ENCODE measurements around the gene PAX1.

Gene PAX1

DNA sequence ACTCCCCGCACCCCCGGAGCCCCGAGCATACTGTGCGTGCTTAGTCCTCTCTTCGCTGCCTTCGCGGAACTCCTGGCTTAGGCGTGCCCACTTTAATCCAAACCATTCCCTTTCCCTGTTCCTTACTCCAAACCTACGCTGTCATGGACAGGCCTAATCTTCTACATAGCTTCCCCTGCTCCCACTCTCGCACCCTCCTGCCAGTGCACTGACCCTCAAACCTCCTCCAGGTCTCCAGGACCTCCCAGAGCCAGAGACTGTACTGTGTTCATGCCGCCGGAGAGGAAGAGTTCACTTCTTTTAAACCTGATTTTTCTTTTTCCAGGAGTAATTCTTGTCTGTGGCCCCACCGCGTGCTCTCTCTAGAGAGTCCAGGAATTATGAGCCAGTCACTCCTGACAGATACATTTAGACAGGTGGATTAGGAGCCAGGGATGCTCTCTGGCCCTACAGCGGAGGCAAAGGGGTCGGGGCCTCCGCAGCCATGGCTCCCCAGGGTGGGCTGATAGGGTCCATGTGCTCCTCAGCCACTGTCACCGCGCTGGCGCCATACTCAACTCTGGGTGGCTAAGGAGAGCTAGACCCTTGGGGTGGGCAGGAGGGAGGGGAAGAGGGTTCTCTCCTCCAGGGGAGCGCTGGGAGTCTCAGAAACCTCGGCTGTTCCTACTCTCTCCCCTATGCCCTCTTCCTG, 1.6 kb upstream of the PAX1 start:
- DNase-seq: no peak

DNA sequence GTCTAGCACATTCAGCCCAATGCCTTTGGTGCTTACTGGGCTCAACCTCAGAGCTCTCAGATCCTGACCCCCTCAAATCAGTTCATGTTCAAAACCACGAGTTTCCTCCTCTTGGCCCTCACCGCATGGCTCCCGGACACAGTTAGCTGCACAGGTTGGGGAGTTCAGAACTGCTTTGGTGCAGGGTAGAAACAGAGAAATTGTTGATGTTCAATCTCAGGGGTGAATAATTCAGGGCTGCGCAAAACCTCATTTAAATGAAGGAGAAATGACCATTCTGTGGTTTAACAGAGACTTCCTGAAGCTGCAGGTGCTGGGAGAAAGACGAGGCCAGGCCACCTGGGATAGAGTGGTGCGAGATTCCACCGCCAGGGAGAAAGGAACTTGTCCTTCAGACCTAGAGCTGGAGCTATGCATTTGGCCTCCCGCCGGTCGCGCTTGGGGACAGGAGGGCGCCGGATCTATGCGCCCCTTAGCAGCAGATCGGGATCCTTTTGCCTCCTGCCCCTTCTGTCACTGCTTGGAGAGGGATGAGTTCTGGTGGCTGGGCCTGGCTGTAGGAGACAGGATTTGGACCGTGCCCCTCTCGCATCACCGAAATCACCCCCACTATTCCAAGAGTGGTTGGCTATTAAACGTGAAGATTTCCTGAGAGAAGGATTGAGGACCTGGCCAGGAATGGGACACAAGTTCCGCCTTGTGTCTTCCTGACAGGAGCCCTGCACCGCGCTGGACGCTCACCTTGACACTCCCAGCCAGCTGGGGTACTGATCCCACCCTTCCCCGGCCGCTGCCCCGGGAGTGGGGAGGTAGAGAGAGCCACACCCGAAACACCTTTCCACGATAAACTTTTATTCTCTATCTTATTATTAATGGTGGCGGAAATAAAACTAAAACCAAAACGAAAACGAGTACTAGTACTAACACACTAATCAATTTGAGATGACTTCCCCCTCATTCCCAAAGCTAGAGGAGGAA, 767 bp upstream of the PAX1 start:
- DNase-seq: no peak

DNA sequence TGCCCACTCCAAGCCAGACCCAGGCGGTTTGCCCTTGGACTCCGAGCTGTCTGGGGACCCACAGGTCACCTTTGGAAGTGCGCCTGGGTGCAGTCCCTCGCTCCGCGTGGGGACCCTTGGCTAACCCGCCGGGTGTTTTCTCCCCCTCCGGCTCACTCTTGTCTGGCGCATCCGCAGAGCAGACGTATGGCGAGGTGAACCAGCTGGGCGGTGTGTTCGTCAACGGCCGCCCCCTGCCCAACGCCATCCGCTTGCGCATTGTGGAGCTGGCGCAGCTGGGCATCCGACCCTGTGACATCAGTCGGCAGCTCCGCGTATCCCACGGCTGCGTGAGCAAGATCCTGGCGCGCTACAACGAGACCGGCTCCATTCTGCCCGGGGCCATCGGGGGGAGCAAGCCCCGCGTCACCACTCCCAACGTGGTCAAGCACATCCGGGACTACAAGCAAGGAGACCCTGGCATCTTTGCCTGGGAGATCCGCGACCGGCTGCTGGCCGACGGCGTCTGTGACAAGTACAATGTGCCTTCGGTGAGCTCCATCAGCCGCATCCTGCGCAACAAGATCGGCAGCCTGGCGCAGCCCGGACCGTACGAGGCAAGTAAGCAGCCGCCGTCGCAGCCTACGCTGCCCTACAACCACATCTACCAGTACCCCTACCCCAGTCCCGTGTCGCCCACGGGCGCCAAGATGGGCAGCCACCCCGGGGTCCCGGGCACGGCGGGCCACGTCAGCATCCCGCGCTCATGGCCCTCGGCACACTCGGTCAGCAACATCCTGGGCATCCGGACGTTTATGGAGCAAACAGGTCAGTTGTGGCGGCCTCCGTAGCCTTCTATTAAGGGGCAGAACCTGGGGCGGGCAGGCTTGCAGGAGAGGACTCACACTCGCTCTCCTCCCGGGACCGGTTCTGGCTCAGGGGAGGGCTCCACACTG, 1.1 kb downstream of the PAX1 start:
- no peak for DNase-seq

DNA sequence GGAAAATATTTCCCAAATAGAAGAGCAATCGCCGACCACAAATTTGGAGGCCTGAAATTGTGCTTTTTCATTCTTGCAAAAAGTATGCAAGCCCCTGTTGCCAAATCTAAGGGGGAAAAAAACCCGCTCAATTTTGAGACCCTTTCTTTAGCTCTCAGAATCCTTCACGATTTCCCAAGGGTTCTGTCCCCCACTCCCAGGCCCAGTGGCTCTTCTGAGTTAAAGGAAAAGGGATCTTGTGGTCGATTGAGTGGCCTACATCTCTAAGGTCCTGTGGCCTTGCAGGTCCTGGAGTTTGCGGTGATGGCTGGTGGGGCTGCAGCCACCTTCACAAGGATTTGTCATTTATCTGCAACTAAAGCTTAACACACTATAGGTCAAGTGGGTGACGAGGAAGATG, 1.8 kb downstream of the PAX1 start:
- DNase-seq: no peak

DNA sequence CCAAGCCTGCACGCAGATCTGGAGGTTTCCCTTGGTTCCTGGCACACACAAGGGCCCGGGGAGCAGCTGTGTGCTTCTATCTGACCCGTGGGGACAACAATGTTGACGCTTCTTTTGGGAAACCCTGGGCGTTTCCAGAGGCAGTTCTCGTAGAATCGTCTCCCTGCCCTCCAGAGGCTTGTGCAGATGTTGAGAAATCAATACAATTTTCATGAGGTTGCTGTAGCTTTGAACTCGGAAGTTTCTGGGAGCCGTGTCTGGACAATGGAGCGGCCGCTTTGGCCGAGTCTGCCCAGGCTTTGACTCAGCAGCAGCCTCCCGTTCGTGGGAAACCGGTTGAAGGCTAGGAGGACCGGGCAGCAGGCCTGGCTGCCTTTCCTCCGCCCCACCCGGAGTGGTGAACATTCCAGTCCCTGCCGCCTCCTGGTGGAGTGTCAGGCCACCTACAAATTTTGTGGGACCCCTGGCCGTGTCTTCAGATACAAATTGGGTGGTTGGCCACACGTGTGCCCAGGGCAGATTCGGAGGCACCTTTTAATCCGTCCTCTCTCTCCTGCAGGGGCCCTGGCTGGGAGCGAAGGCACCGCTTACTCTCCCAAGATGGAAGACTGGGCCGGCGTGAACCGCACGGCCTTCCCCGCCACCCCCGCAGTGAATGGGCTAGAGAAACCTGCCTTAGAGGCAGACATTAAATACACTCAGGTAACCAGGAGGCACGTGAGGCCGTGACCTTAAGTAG, 2.7 kb downstream of the PAX1 start:
- no peak for DNase-seq

DNA sequence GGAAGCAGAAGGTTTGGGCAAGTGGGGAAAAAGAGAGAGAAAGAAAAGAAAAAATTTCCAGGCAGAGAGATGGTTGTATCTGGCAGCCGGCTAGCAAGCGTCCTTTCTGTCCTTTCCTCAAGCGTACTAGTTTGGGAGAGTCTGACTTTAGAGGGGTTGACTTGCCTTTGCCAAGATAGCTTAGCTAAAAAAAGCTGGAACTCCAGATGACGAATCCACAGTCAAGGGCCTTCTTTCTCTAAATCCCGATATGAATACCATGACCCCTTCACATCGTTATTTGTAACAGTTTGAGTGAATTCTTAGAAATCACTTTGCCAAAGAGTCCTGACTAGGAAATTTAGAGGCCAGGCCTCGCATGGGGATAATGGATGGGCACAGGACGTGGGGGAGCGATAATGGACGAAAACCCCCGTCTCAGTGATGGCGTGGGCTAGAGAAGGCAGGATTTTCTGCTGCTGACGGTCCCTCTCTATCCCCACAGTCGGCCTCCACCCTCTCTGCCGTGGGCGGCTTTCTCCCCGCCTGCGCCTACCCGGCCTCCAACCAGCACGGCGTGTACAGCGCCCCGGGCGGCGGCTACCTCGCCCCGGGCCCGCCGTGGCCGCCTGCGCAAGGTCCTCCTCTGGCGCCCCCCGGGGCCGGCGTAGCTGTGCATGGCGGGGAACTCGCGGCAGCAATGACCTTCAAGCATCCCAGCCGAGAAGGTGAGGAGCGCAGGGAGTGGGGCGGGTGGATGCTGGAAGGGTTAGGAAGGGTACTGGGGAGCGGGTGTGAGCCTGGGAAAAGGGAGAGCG, 3.5 kb downstream of the PAX1 start:
- no peak for DNase-seq

DNA sequence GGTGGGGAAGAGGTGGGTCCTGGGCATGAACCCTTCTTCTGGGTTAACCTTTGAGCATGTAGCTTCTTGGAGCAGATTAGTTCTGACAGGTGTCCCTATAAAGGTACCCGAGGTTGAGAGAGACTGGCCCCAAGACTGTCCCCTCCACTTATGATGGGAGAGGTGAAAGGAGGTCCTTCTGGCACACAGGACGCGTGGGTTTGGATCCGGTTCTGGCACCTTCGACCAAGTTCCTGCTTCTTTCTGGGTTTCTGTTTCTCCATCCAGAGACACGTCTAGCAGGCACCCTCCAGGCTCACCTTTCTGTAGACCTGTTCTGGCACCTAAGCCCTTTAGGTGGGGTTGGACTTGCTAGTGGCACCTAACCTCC, 4.1 kb downstream of the PAX1 start:
- DNase-seq: no peak

DNA sequence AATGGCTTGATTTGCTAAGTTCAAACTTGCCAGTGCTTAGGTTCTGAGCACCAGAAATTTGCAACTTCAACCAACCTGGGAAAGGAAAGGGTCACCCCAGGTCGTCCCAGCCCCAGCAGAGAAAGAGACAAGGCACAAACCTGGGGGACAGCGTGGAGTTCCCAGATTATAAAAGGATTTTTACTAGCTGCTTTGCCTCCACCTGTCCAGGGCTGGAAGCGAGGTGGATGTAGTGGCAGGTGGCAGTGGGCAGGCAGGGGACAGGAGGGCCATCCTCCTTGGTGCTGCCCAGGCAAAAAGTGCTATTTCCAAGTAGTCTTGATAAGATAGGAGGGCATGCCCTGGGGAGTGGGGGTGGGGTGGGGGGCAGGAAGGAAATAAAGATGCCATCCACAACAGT, 4.9 kb downstream of the PAX1 start:
- DNase-seq: no peak

DNA sequence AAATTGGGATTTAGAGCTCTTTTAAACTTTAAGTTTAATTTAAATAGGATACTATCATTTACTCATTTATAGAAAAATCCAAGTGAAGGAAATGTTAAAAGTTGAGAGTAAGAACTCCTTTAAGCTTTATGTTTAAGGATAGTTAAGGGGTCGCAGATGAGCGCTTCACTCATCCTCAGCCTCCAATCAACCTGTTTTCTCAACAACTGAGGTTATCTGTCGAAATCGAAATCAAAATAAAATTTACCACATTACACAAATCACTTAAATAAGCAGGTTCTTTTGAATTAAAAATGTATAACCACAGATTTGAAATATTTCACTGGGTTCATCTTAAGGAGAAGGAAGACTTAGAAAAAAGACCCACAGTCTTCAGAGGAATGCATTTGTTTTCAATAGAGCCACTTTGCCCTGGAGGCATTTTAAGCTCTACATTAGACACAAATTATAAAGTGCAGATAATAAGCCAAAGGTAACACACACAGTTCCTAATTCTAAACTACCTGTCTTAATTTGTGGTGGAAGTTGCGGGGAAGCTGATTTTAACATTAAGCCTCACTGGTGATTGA, 5.5 kb downstream of the PAX1 start:
- no peak for DNase-seq

DNA sequence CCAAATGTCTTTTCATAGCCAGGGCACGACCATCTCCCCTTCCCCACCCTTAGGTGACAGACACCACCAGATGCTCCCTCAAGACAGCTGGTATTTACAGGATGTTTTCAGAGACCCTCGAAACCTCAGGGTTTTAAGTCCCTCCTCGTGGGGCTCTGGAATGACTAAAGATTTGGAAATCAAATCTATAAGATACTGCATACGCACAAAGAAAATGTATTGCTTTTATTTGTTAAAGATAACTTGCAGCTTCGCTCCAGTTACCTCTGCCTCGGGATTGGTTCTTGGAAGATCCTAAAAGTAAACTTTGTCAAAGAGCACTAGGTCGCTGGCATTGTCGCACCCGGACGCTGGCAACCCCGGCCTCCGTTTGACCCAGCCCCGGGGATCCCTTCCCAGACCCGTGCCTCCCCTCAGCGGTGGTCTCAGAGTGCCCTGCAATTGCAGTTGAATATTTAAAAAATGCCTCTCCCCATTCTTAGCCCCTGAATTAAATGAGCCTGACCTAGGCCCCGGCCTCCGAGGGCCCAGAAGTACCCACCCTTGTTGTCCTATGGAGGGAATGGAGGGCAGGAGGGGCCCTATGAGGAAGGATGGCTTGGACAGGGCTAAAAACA, 7.1 kb downstream of the PAX1 start:
- DNase-seq: no peak

DNA sequence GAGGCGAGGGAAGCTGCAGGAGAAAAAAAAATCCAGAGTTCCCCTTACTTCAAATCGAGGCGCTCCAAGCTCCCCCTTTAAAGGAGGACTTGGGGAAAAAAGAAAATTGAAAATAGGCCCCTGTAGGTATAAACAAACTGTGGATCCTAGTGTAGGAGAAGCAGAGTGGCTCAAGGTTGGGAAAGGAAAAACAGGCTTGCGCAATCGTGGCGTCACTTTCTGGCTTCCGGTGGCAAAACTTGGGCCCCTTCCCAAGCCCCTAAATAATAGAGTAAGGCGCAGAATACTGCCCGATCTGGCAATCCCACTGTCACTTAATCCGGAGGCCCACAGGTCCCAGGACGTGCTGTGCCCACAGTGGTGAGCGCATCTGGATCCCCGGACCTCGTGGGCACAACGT, 8.0 kb downstream of the PAX1 start:
- DNase-seq: no peak

DNA sequence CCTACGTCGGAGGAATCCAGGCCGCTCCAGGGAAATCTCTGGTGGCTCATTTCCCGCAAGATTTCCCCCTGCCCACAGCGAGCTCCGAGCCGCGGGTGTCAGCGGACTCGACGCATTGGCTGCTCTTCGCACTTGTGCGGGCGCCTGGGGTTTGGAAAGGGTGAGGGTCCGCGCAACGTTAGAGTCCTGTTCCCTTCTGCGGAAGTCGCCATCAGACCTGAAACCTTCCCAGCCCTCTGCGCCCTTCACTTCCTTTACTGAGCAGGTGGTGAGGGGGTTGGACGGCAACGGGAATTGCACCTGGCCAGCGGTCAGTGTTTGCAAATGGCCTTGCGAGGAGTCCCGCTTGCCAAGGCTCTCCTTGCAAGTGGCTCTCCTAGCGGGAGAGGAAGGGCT, 8.4 kb downstream of the PAX1 start:
- DNase-seq: no peak

DNA sequence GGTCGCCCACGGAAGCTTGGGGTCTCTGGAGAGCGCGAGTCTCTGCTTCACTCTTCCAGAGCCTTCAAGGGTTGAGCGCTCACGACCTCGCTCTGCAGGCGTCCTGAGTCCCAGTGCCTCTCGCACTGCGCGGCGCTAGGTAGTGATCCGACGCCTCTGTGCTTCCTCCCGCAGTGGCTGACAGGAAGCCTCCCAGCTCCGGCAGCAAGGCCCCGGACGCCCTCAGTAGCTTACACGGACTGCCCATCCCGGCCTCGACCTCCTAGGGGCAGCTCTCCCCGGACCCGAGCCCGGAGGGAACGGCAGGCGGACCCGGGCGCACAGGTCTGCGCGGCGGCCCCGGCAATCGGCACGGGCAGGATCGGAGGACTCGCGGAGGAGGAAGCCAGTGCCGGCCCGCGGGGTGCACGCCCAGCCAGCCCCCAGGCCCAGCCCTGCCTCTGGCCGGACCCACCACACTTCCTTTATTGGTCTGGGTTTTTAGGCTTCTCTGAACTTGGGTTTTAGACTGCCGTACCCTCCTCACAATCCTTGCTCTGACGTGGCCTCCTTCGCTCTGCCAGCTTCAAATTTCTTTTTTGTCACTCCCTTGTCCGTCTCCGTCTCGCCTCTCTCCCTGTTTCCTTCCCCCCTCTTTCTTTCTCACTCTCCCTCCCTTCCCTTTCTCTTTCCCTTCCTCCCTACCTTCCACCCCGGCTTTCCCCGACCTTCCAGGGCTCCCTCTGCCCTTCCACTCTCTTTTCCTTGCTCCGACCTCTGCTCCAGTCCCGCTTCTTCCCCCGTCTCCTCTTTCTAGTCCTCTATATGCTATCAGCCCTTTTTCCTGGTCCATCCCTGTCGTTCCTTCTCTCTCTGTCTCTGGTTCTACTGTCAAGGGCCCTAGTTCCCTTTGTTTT, 9.1 kb downstream of the PAX1 start:
- no peak for DNase-seq

DNA sequence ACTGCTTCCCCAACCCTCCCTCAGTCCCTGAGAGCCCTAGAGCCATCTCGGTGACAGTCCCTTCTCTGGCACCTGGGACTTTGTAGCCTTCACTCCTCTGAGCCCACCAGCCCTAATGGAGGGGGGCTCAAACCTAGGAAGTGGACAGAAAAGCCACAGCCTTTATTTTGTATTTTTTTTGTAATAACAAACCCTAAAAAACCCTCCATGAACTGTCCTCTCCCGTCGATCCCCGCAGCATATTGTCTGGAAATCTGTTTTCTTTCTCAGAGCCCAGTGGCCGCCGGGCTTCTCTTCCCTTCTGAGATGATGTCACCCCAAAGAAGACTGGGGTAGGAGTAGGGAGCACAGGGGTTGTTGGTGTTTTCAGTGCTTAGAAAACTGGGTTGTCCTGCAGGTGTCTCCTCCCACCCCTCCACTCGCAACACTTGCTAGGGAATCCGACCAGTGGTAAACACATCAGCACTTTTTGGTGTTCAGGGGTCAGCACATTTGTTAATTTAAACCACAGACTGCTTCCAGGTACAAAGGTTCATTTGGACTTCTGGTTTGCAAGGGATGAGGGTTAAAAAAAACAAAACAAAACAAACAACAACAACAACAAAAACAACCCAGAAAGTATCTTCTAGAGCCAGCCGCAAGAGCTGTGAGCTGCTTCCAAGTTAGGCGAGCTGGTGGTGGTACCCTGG, 9.9 kb downstream of the PAX1 start:
- DNase-seq: no peak

DNA sequence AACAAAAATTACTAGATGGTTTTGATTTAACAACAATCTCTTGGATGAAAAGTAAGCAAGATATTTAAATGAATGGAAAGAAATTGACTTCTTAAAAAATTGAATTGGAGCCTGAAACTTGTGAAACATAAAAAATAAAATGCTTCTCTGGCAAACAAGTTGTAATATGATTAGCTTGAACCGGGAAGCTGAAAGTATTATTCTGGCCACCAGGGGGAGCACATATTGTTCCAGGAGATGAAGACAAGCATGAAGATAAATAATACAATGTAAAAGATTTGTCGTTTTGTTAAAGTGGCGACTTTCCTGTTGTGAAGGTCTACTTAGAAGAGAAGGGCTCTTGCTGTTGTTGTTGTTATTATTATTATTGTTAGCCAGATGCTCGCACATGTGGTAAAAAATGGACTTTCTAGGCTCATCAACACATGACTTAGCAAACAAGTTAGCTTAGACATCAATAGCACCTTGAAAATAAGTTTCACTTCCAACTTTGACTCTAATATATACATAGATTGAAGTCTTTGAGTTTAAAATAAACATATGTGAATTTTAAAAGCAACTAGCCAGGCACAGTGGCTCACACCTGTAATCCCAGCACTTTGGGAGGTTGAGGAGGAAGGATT, 14.2 kb downstream of the PAX1 start:
- DNase-seq: no peak

DNA sequence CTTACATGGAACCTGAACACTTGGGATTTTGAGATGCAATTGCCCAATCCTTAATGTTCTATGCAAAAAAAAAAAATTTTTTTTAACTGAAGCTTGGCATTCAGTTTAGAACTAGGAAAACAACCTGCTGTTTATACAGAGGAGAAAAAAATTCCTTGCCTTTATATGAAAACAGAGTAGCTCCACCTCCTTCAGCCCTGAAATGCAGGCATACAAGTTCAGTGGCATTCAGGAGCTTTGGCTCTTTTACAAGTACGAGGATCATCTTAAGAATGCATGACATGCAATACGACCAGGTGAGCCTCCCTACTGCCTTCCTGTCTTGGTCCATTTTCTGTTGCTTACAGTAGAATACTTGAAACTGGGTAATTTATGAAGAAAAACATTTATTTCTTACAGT, 20.4 kb downstream of the PAX1 start:
- DNase-seq: no peak

DNA sequence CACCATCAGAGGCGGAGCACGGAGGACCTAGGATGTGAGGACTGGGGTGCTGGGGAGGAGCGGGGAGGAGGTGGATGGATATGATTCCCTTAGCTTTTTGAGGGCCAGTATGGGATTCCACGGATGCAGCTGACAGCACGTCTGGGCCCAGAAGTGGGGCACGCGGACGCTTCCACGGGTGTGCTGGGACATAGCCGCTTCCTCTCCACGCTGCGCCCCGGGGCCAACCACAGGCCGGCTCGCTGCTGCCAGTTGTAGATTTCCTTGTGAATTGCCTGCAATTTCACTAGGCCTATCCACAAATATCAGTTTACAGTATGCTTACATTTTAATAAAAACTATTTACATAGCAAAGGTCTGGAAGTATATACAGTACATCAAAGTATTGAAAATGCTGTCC, 23.9 kb downstream of the PAX1 start:
- no peak for DNase-seq

DNA sequence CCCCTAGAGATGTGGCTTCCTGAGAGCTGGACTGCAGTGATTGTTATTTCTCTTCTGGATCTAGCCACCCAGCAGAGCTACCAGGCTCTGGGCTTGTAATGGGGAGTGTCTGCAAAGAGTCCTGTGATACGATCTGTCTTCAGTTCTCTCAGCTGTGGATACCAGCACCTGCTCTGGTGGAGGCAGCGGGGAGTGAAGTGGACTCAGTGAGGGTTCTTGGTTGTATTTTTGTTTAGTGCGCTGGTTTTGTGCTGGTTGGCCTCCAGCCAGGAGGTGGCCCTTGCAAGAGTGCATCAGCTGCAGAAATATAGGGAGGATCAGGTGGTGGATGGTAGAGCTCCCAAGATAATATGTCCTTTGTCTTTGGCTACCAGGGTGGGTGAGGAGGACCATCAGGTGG, 33.7 kb downstream of the PAX1 start:
- DNase-seq: no peak

DNA sequence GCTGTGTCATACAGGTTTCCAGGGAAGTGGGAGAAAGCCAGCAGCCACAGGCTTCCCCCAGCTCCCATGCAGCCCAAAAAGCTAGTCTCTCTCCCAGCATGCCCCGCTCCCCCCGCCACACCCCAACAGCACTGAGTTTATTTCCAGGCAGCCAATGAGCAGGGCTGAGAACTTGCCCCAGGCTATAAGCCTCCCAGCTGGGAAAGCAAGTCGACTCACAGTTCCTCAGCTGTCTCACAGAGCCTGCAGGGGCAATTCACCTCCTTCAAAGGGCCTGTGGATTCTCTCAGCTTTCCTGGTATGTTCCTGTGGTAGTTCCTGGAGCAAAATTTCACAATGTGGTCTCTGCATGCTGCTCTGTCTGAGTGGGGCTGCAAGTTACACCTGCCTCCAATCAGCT, 34.2 kb downstream of the PAX1 start:
- no peak for DNase-seq

Measured in NCI-H1048 (cell line).